Kidney (tissue), 14 donors: ENCODE measurements around the gene SCAF1. TPM values are rescaled to one million over a fixed set of nuclear protein-coding genes. Genes with fewer than 3 reads are reported as not detected.

Source experiments
- DNase-seq, 5 donors: peaks; one replicate each; pipeline ENCODE4 v3.0.0-alpha.2; 2013 to 2020
- FAIRE-seq: peaks from 2 replicates; lab custom pipeline; 2012; peaks lifted over from hg19 to GRCh38; lab: Jason Lieb, UNC
- H3K27ac ChIP-seq, 2 donors: one replicate each; pipeline ENCODE4 v1.7.0; 2013; ENCODE audit warnings: low read depth in 2 of 2, low read length in 2 of 2, inconsistent platforms in 1 of 2
- H3K27me3 ChIP-seq: one replicate; pipeline ENCODE4 v1.7.1; 2013; ENCODE audit warnings: low read length, inconsistent platforms; ENCODE audit not compliant: control insufficient read depth, insufficient read depth
- H3K36me3 ChIP-seq, 3 donors: one replicate each; pipeline versions ENCODE4 v1.7.0 to v1.7.1; 2013; ENCODE audit warnings: low read length in 3 of 3, control low read depth in 1 of 3, inconsistent platforms in 1 of 3; ENCODE audit not compliant: insufficient read depth in 3 of 3, control insufficient read depth in 2 of 3
- H3K4me1 ChIP-seq, 3 donors: one replicate each; pipeline versions ENCODE4 v1.7.0 to v1.7.1; 2013; ENCODE audit warnings: low read length in 3 of 3, inconsistent platforms in 1 of 3, low read depth in 1 of 3; ENCODE audit not compliant: control insufficient read depth in 2 of 3, insufficient read depth in 2 of 3
- H3K4me3 ChIP-seq, 3 donors: one replicate each; pipeline versions ENCODE4 v1.7.0 to v1.8.1; 2013; ENCODE audit warnings: low read length in 3 of 3, control low read depth in 1 of 3, inconsistent platforms in 1 of 3
- H3K9ac ChIP-seq, 3 donors: one replicate each; pipeline versions ENCODE4 v1.7.0 to v1.7.1; 2013; ENCODE audit warnings: low read length in 3 of 3, control low read depth in 1 of 3, inconsistent platforms in 1 of 3
- H3K9me3 ChIP-seq, 3 donors: one replicate each; pipeline versions ENCODE4 v1.7.0 to v1.7.1; 2013; ENCODE audit warnings: low read length in 3 of 3, control low read depth in 1 of 3, inconsistent platforms in 1 of 3; ENCODE audit not compliant: control insufficient read depth in 2 of 3, insufficient read depth in 1 of 3
- intact Hi-C: fragments of 100-400 bp; cut with DNase I; formaldehyde crosslinking; loops from one replicate; pipeline ENCODE4 v1.11.1; 2022
- polyA plus RNA-seq: library from polyadenylated mRNA; stranded (reverse); fragments of 350-450 nt; fragmentation: Illumina TruSeq; extraction: RNeasy Lipid Tissue Mini Kit (QIAGEN cat#74804); gene quantifications from one replicate; pipeline ENCODE4 v1.2.3, GENCODE V29; 2014; ENCODE audit warnings: low read depth, low replicate concordance; ENCODE audit not compliant: insufficient read depth
- total RNA-seq: library from RNA; stranded (reverse); fragmentation: NEBNext Ultra II Directional; extraction: Animal tissue kit (Norgen Biotek cat#: 25700); gene quantifications from one replicate; pipeline ENCODE4 v1.2.1, GENCODE V29; 2021
- TF ChIP-seq, protein P1 (sequence below): IDR thresholded peaks from 3 replicates; pipeline ENCODE4 v1.5.1; 2012; ENCODE audit warnings: mild to moderate bottlenecking, moderate library complexity, borderline replicate concordance; ENCODE audit not compliant: insufficient read depth; ENCODE audit errors: extremely low read depth
- donor health status: control.
- donor health status: control.
- donor health status: control.
- donor health status: control.
- donor health status: control.
- donor health status: DM: yes; HTN: yes; CAD: no.
- donor health status: Normal renal cell carcinoma (clear cell type).

The SCAF1 gene
- total and polyA plus RNA-seq, 2 donors from 2014 or later = 18.1 to 69.0 TPM

DNA sequence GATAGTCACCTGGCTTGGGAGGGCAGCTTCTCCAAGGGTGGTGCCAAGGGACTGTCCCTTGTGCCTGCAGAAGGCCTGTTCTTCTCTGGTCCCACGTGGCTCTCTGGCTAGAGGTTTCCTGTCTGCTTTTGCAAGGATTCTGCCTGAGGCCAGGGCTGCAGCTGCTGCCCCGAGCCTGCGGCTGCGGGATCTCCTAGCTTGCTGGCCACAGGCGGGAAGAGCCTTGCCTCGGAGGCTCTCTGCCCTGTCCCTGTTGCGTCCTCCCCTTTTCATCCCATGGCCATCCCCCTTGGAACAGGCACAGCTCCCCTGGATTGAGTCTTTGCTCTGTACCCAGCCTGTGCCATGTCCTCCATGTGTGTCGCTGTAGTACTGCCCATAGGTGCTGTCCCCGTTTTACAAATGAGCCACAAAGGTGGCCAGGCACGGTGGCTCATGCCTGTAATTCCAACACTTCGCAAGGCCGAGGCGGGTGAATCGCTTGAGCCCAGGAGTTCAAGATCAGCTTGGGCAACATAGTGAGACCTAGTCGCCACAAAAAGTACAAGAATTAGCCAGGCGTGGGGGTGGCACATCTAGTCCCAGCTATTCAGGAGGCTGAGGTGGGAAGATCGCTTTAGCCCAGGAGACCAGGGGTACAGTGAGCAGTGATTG lies 14.6 kb downstream of the SCAF1 start:
- H3K9me3 ChIP-seq = no peaks in the 10 kb centered on the region
- H3K27ac ChIP-seq = no peak overlapping the region
- no peak overlapping the region for H3K9ac ChIP-seq
- no peaks in the 10 kb centered on the region for H3K4me1 ChIP-seq
- DNase-seq (no peak), FAIRE-seq (no peak)
- intact Hi-C loops = no loop called here
- H3K27me3 ChIP-seq = no peaks in the 10 kb centered on the region
- TF ChIP-seq, protein P1, sequence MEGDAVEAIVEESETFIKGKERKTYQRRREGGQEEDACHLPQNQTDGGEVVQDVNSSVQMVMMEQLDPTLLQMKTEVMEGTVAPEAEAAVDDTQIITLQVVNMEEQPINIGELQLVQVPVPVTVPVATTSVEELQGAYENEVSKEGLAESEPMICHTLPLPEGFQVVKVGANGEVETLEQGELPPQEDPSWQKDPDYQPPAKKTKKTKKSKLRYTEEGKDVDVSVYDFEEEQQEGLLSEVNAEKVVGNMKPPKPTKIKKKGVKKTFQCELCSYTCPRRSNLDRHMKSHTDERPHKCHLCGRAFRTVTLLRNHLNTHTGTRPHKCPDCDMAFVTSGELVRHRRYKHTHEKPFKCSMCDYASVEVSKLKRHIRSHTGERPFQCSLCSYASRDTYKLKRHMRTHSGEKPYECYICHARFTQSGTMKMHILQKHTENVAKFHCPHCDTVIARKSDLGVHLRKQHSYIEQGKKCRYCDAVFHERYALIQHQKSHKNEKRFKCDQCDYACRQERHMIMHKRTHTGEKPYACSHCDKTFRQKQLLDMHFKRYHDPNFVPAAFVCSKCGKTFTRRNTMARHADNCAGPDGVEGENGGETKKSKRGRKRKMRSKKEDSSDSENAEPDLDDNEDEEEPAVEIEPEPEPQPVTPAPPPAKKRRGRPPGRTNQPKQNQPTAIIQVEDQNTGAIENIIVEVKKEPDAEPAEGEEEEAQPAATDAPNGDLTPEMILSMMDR = no peak
- H3K4me3 ChIP-seq = no peak overlapping the region
- peaks cover 2 to 47% (median 24%) of the 10 kb centered on the region in 3 donors for H3K36me3 ChIP-seq

DNA sequence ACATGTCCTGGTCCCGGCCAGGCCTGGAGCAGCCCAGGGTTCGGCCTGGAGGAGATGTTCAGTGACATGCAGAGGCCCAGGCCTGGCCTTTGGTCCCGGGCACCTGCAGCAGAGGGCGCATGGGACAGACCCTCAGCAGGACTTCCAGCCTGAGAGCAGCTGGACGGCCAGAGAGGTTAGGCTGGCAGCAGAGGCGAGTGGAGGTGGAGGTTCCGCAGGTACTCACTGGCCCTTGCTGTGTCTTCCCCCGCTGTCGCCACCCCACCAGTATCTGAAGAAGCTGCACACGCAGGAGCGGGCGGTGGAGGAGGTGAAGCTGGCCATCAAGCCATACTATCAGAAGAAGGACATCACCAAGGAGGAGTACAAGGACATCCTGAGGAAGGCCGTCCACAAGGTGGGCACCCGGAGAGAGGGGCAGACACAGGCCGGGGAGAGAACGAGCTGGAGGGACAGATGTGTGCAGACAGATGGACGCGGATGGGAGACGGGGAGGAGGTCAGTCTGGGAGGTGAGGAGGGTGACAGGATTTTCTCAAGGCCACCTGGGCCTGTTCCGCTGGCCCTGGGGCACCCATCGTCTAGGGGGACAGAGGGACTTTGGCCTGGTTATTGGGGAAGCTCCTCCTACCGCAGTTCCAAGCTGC lies 15.6 kb downstream of the SCAF1 start:
- FAIRE-seq (no peak), DNase-seq (no peak)
- Histone ChIP-seq H3K9me3 (no peaks in the 10 kb centered on the region), H3K9ac (no peak overlapping the region), H3K36me3 (peaks cover 2 to 55% (median 24%) of the 10 kb centered on the region in 3 donors), H3K4me3 (no peak overlapping the region), H3K4me1 (no peaks in the 10 kb centered on the region), H3K27me3 (no peaks in the 10 kb centered on the region), H3K27ac (no peak overlapping the region)
- TF ChIP-seq, protein P1 = no peak
- intact Hi-C loops = no loop called here

DNA sequence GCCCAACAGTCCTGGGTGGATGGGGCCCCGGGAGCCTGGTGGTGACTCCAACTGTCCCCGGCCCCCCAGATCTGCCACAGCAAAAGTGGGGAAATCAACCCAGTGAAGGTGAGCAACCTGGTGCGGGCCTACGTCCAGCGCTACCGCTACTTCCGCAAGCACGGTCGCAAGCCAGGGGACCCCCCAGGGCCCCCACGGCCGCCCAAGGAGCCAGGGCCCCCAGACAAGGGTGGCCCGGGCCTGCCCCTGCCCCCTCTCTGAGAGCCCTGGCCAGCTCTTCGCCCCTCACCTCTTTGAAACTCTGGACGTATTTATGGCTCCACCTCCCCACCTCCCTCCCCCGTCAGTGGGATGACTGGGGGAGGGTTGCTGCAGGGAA lies 16.1 kb downstream of the SCAF1 start:
- no peaks in the 10 kb centered on the region for H3K9me3 ChIP-seq
- H3K9ac ChIP-seq = no peak overlapping the region
- TF ChIP-seq, protein P1 = no peak
- peaks cover 2 to 57% (median 24%) of the 10 kb centered on the region in 3 donors for H3K36me3 ChIP-seq
- intact Hi-C loops = no loop called here
- H3K4me1 ChIP-seq = no peaks in the 10 kb centered on the region
- FAIRE-seq (no peak), DNase-seq (peak in 1 of 5 donors; percentile 59)
- no peak overlapping the region for H3K4me3 ChIP-seq
- no peaks in the 10 kb centered on the region for H3K27me3 ChIP-seq
- no peak overlapping the region for H3K27ac ChIP-seq
